ENCODE data around the gene UROC1. TPM values are rescaled to one million over a fixed set of nuclear protein-coding genes. Genes with fewer than 3 reads are reported as not detected.

The UROC1 gene
- total RNA-seq, 1 donor from 2014 or later = not detected

GRCh38 chr3:126465928-126466544, 51.5 kb downstream of the UROC1 start:
- no peak for DNase-seq (ENCODE audit: extremely low read depth, low read depth, low spot score)

DNA sequence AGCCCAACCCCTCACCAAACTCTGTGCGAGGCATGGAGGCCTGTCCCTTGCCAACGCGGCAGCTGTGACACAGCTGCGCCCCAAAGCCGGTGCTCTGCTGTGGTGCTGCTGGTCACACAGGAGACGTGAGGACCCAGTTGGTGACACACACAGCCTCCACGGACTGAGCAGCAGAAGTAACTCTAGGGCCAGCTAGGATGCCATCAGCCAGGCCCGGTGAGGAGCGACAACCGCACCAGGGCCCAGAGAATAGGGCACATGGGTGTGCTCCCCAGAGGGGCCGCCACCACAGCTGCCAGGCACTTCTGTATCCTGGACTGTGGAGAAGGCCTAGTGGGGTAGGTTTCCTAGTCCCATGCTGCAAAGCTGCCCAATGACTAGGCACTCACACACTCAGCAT, 52.6 kb downstream of the UROC1 start:
- no peak for DNase-seq (ENCODE audit: extremely low read depth, low read depth, low spot score)

- DNase-seq (ENCODE audit: extremely low read depth, low read depth, low spot score) = no peak
Measured at GRCh38 chr3:126464494-126464893, 53.1 kb downstream of the UROC1 start.

- DNase-seq (ENCODE audit: extremely low read depth, low read depth, low spot score) = no peak
Measured at GRCh38 chr3:126464093-126464492, 53.5 kb downstream of the UROC1 start.

DNA sequence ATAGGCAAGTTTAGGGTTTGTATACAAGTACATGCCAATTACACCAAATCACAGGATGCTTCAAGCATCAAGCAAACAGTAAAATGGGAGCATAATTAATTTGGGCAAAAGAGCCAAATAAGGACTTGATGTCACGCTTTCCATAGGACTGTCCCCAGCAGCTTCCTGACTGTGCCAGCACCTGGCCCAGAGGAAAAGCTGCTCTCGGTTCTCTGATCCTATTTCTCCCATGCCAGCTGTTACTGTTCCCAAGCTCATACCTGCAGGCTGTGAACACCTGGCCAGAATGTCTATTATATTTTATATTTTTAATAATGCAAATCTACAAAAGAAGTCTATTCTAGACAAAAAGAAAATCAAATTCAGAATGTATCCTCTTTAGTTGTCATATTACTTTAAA, 54.1 kb downstream of the UROC1 start:
- DNase-seq (ENCODE audit: extremely low read depth, low read depth, low spot score) = no peak

- no peak for DNase-seq (ENCODE audit: extremely low read depth, low read depth, low spot score)
Measured at GRCh38 chr3:126461450-126462070, 56.0 kb downstream of the UROC1 start.

DNA sequence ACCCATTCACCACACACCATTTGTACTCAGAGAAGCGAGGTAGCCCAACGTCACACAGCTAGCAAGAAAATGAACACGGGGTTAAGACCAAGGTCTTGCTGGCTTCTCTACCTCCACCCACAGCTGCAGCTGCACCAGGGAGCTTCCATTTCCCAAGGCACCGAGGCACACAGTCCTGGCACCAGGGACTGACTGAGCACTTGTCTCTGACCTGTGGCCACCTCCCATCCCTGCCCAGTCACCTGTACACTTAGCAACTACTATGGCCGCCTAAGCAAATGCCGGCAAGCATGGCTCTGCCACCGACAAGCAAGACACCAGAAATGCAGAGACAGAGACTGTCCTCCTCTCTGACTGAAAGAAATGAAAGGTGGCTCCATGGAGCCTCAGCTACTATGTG, 57.2 kb downstream of the UROC1 start:
- no peak for DNase-seq (ENCODE audit: extremely low read depth, low read depth, low spot score)

DNA sequence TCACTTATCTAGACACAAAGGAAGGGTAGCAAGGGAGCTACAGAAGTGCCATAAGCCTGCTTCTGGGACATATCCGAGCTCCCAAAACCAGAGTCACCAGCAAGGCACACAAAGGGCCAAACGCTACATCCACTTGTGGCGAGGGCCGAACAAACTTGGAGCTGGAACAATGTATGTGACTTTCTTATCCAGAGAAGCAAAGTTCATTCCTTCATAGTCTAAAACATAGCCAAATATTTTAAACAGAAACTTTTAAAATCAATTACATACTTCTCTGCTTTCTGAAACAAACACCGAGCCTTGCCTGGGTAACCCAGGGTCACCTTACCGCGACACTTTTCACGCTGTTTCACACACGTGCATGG, 57.8 kb downstream of the UROC1 start:
- no peak for DNase-seq (ENCODE audit: extremely low read depth, low read depth, low spot score)

DNA sequence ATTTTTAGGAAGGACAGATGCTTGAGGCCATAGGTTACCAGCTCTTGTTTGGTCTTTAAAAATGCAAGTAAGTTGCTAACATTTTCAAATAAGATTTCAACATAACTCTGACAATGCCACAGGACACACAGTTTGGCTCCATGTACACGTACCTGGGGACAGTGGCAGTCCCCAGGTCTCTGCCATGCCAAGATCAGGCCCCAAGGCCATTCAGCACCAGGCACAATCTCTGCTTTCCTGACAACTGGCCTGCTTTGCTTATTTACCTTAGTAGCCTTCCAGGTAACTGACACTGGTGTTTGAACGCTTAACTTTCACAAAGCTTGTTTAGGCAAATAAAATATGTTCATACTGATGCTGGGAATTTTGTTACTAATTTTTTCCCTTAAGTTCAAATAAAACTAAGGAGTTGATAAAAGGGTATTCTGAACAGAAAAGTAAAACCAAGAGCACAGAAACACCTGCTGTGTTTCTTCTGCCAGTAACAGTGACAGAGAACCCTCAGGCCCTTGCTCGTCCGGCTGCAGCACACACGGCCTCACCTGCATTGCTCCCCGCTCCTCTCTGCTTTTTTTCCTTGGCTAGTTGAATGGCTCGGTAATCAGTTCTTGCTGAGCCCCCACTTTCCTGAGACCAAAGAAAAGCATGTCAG, 58.3 kb downstream of the UROC1 start:
- no peak for DNase-seq (ENCODE audit: extremely low read depth, low read depth, low spot score)

GRCh38 chr3:126456766-126457388, 60.7 kb downstream of the UROC1 start:
- no peak for DNase-seq (ENCODE audit: extremely low read depth, low read depth, low spot score)

DNA sequence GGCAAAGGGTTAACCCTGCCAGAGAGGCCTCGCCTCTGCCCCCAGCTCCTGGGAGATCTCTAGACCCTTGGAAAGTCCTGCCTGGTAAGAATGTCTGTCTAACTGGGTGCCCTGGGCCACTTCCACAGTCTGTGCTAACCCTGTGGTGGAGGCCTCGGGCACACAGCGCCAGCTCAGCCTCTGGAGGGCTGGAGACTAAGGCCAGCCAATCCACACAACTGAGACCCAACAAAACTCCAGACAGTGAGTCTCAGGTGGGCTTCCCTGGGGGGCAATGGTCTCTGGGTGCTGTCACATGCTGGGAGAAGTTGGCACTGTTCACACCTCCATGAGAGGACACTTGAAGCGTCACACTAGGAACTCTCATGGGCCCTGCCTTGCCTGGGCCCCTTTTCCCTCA, 61.4 kb downstream of the UROC1 start:
- DNase-seq (ENCODE audit: extremely low read depth, low read depth, low spot score) = no peak

- no peak for DNase-seq (ENCODE audit: extremely low read depth, low read depth, low spot score)
Measured at GRCh38 chr3:126454437-126455198, 63.0 kb downstream of the UROC1 start.

DNA sequence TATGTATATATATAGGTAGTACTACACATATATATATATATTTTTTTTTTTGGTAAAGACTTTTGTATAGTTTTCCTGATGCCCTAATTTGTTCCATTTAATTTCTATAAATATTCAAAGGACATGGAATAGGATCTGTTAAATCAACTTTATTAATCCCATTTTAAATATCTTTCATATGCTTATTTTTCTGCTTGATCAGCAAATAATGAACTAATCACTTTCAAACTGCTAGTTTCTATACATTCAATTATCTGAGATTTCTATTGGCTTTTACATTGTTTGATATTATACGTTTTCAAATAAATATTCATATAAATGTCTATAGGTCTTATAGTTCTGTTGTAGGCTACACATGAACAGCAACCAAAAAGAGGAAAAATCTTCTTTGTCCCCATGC, 63.5 kb downstream of the UROC1 start:
- no peak for DNase-seq (ENCODE audit: extremely low read depth, low read depth, low spot score)

DNA sequence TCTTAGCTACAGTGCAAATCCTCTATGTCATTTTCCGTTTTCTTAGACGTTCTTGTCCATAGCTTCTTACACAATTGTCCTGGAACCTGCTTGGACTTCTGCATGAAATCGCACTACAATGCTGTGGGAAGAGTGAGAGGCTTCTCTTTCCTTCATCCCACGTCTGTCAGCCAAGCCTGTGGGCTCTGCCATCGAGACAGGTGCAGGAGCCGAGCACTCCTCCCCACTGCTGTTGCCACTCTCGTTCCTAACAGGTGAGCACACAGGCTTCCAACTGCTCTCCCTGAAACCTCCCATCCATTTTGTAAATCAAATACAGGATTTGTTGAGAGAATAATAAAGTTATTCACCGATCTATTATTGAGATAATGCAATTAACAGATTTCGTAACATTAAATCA, 65.4 kb downstream of the UROC1 start:
- no peak for DNase-seq (ENCODE audit: extremely low read depth, low read depth, low spot score)

DNA sequence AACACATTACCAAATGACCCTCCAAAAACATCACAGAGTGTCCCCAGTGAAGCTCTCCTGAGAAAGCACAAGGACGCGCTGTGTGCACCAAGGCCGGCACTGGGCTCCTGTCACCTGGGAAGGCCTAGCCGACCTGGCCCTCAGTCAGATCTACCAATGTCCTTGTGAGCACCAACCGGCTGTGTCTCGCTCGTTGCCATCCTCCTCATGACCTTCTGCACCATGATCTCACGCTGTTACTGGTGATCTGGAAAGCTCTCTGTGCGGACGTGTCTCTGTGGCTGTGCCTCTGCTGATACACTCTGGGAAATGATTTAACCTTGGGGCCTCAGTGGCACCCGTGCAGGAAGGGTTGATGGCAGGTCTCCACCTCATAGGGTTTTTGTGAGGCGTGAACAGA, 66.1 kb downstream of the UROC1 start:
- no peak for DNase-seq (ENCODE audit: extremely low read depth, low read depth, low spot score)

DNA sequence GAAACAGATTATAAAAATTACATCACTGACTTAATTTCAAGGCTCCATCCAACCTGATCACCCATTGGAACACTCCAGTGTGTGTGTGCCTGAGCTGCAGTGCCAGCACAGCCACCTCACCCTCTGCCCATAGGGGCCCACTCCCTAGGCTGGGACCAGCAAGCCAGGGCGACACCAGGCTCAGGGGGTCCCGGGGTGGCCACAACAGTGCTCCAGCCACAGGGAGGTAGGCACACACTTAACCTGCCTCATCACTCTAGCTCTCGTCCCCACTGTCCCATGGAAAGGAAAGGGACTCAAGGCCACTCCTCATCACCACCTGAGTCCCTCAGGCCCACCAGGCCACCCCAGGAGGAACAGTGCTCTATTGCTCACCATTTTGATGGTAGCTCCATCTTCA, 66.8 kb downstream of the UROC1 start:
- no peak for DNase-seq (ENCODE audit: extremely low read depth, low read depth, low spot score)

GRCh38 chr3:126450219-126450618, 67.4 kb downstream of the UROC1 start:
- no peak for DNase-seq (ENCODE audit: extremely low read depth, low read depth, low spot score)

DNA sequence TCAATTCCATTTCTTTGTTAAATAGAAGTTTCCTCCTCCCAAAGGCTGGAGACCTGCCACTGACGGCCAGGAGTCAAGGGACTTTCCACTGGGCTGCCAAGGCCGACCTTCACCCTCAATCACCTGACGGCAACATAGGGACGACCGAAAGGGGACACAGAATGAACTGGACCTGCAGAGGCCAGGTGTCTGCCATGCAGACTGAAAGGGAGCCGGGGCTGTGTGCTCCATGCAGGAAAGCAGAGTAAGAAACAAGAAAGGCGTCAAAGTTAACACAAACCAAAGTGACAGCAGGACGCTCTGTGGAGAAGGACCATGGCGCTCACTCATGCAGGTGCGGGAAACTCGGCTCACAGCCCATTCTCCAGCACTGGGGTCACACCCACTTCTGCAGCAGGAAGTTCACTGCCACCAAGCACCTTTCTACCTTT, 67.9 kb downstream of the UROC1 start:
- DNase-seq (ENCODE audit: extremely low read depth, low read depth, low spot score) = no peak

- no peak for DNase-seq (ENCODE audit: extremely low read depth, low read depth, low spot score)
Measured at GRCh38 chr3:126448893-126449180, 68.7 kb downstream of the UROC1 start.

DNA sequence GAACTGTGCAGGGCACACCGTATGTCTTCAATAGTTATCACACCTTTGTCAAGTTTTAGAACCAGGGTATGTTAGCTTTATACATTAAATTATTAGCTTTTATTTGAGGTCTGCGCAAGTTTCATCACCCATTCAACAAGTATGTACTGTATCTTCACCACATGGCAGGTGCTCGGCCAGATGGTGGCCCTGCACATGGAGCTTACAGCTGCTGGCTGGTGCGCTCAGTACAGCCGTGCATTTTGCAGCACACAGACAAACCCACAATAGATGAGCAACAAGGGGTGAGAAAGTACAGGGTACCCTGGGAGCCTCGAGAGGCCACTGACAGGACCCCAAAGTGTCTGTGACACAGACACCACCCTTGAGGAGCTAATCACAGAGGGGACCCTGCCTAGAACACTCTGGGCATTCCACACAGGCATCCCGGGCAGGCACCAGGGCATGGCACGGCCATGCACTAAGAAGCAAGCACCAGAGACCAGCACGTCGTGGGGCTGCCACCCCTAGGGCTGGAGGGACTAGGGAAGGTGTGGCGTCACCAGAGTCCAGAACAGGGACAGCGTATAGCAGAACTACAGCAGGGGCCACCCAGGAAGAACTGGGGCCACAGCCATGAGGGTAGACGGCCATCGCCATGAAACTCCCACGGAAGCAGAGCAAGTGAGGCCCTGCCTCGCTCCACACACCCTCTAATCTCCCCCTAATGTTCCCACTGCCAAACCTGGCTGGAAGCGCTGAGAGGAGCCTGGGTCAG, 69.3 kb downstream of the UROC1 start:
- DNase-seq (ENCODE audit: extremely low read depth, low read depth, low spot score) = no peak

Measured in glomerular endothelial cell (primary cell).